ENCODE measurements around the gene DAB2IP.
"Not testable (repeated sequence)": the region's sequence is repeated elsewhere in the genome, so short reads cannot be mapped to it uniquely, and the experiment has no call there.

Gene DAB2IP

GRCh38 chr9:121613009-121613752, 38.3 kb upstream of the DAB2IP start:
- H3K27me3 ChIP-seq (ENCODE audit: control insufficient read depth, insufficient read depth, low read length), result no peaks in the 10 kb centered on the region
- no peak overlapping the region for H3K27ac ChIP-seq (ENCODE audit: low read length)
- H3K9me3 ChIP-seq (ENCODE audit: control insufficient read depth, insufficient read depth, low read length), result no peaks in the 10 kb centered on the region
- H3K36me3 ChIP-seq (ENCODE audit: control insufficient read depth, insufficient read depth, low read length), result no peaks in the 10 kb centered on the region
- H3K4me1 ChIP-seq (ENCODE audit: control insufficient read depth, insufficient read depth, low read length), result peaks cover 4% of the 10 kb centered on the region; the same call in 1 of the 2 replicates
- DNase-seq (ENCODE audit: low read depth, low spot score), result no peak
- no peak overlapping the region for H3K4me3 ChIP-seq (ENCODE audit: low read length)
- WGBS (ENCODE audit: insufficient coverage, insufficient read length), result no CpG with 5 or more reads among the region's 11 CpGs

GRCh38 chr9:121616123-121616755, 35.2 kb upstream of the DAB2IP start:
- H3K27ac ChIP-seq (ENCODE audit: low read length), result no peak overlapping the region
- DNase-seq (ENCODE audit: low read depth, low spot score), result no peak
- no peaks in the 10 kb centered on the region for H3K27me3 ChIP-seq (ENCODE audit: control insufficient read depth, insufficient read depth, low read length)
- H3K4me1 ChIP-seq (ENCODE audit: control insufficient read depth, insufficient read depth, low read length), result peaks cover 1% of the 10 kb centered on the region; the same call in 1 of the 2 replicates
- H3K4me3 ChIP-seq (ENCODE audit: low read length), result no peak overlapping the region
- no peaks in the 10 kb centered on the region for H3K36me3 ChIP-seq (ENCODE audit: control insufficient read depth, insufficient read depth, low read length)
- H3K9me3 ChIP-seq (ENCODE audit: control insufficient read depth, insufficient read depth, low read length), result no peaks in the 10 kb centered on the region
- no CpG with 5 or more reads among the region's 14 CpGs for WGBS (ENCODE audit: insufficient coverage, insufficient read length)

GRCh38 chr9:121618504-121618903, 32.9 kb upstream of the DAB2IP start:
- WGBS (ENCODE audit: insufficient coverage, insufficient read length), result no CpG with 5 or more reads among the region's 9 CpGs
- no peaks in the 10 kb centered on the region for H3K27me3 ChIP-seq (ENCODE audit: control insufficient read depth, insufficient read depth, low read length)
- H3K4me3 ChIP-seq (ENCODE audit: low read length), result no peak overlapping the region
- no peak for DNase-seq (ENCODE audit: low read depth, low spot score)
- no peak overlapping the region for H3K27ac ChIP-seq (ENCODE audit: low read length)
- H3K4me1 ChIP-seq (ENCODE audit: control insufficient read depth, insufficient read depth, low read length), result no peaks in the 10 kb centered on the region
- no peaks in the 10 kb centered on the region for H3K36me3 ChIP-seq (ENCODE audit: control insufficient read depth, insufficient read depth, low read length)
- H3K9me3 ChIP-seq (ENCODE audit: control insufficient read depth, insufficient read depth, low read length), result no peaks in the 10 kb centered on the region

GRCh38 chr9:121618910-121619309, 32.5 kb upstream of the DAB2IP start:
- not testable (repeated sequence) for H3K27me3 ChIP-seq (ENCODE audit: control insufficient read depth, insufficient read depth, low read length); H3K9me3 ChIP-seq (ENCODE audit: control insufficient read depth, insufficient read depth, low read length)
- WGBS (ENCODE audit: insufficient coverage, insufficient read length), result no CpG with 5 or more reads among the region's 7 CpGs

GRCh38 chr9:121619545-121620324, 31.7 kb upstream of the DAB2IP start:
- H3K27me3 ChIP-seq (ENCODE audit: control insufficient read depth, insufficient read depth, low read length), result no peaks in the 10 kb centered on the region
- H3K27ac ChIP-seq (ENCODE audit: low read length), result no peak overlapping the region
- DNase-seq (ENCODE audit: low read depth, low spot score), result no peak
- H3K36me3 ChIP-seq (ENCODE audit: control insufficient read depth, insufficient read depth, low read length), result no peaks in the 10 kb centered on the region
- no CpG with 5 or more reads among the region's 11 CpGs for WGBS (ENCODE audit: insufficient coverage, insufficient read length)
- H3K4me1 ChIP-seq (ENCODE audit: control insufficient read depth, insufficient read depth, low read length), result no peaks in the 10 kb centered on the region
- H3K9me3 ChIP-seq (ENCODE audit: control insufficient read depth, insufficient read depth, low read length), result no peaks in the 10 kb centered on the region
- H3K4me3 ChIP-seq (ENCODE audit: low read length), result no peak overlapping the region

More at GRCh38 chr9:121618910-121619309, 32.5 kb upstream of the DAB2IP start:
- not testable (repeated sequence) for H3K4me1 ChIP-seq (ENCODE audit: control insufficient read depth, insufficient read depth, low read length); H3K4me3 ChIP-seq (ENCODE audit: low read length); H3K27ac ChIP-seq (ENCODE audit: low read length); H3K36me3 ChIP-seq (ENCODE audit: control insufficient read depth, insufficient read depth, low read length); DNase-seq (ENCODE audit: low read depth, low spot score)

GRCh38 chr9:121620325-121620673, 31.1 kb upstream of the DAB2IP start:
- Histone ChIP-seq H3K4me3 (ENCODE audit: low read length) (no peak overlapping the region), H3K27me3 (ENCODE audit: control insufficient read depth, insufficient read depth, low read length) (no peaks in the 10 kb centered on the region), H3K27ac (ENCODE audit: low read length) (no peak overlapping the region), H3K9me3 (ENCODE audit: control insufficient read depth, insufficient read depth, low read length) (no peaks in the 10 kb centered on the region), H3K4me1 (ENCODE audit: control insufficient read depth, insufficient read depth, low read length) (no peaks in the 10 kb centered on the region), H3K36me3 (ENCODE audit: control insufficient read depth, insufficient read depth, low read length) (no peaks in the 10 kb centered on the region)
- DNase-seq (ENCODE audit: low read depth, low spot score), result no peak
- no CpG with 5 or more reads among the region's 3 CpGs for WGBS (ENCODE audit: insufficient coverage, insufficient read length)

- Histone ChIP-seq H3K36me3 (ENCODE audit: control insufficient read depth, insufficient read depth, low read length) (no peaks in the 10 kb centered on the region), H3K4me3 (ENCODE audit: low read length) (no peak overlapping the region), H3K27me3 (ENCODE audit: control insufficient read depth, insufficient read depth, low read length) (no peaks in the 10 kb centered on the region), H3K9me3 (ENCODE audit: control insufficient read depth, insufficient read depth, low read length) (no peaks in the 10 kb centered on the region), H3K27ac (ENCODE audit: low read length) (no peak overlapping the region), H3K4me1 (ENCODE audit: control insufficient read depth, insufficient read depth, low read length) (no peaks in the 10 kb centered on the region)
- no CpG with 5 or more reads among the region's 3 CpGs for WGBS (ENCODE audit: insufficient coverage, insufficient read length)
- peak; percentile 33 for DNase-seq (ENCODE audit: low read depth, low spot score)
These were observed 30.5 kb upstream of the DAB2IP start for GRCh38 chr9:121620777-121621449.

GRCh38 chr9:121622387-121623203, 28.8 kb upstream of the DAB2IP start:
- Histone ChIP-seq H3K4me1 (ENCODE audit: control insufficient read depth, insufficient read depth, low read length) (no peaks in the 10 kb centered on the region), H3K27ac (ENCODE audit: low read length) (no peak overlapping the region), H3K4me3 (ENCODE audit: low read length) (no peak overlapping the region), H3K9me3 (ENCODE audit: control insufficient read depth, insufficient read depth, low read length) (no peaks in the 10 kb centered on the region), H3K27me3 (ENCODE audit: control insufficient read depth, insufficient read depth, low read length) (no peaks in the 10 kb centered on the region), H3K36me3 (ENCODE audit: control insufficient read depth, insufficient read depth, low read length) (no peaks in the 10 kb centered on the region)
- DNase-seq (ENCODE audit: low read depth, low spot score), result no peak
- WGBS (ENCODE audit: insufficient coverage, insufficient read length), result no CpG with 5 or more reads among the region's 14 CpGs

GRCh38 chr9:121623430-121623829, 28.0 kb upstream of the DAB2IP start:
- H3K27me3 ChIP-seq (ENCODE audit: control insufficient read depth, insufficient read depth, low read length); H3K4me3 ChIP-seq (ENCODE audit: low read length); H3K9me3 ChIP-seq (ENCODE audit: control insufficient read depth, insufficient read depth, low read length); DNase-seq (ENCODE audit: low read depth, low spot score); H3K27ac ChIP-seq (ENCODE audit: low read length); H3K36me3 ChIP-seq (ENCODE audit: control insufficient read depth, insufficient read depth, low read length); H3K4me1 ChIP-seq (ENCODE audit: control insufficient read depth, insufficient read depth, low read length): not testable (repeated sequence)
- no CpG with 5 or more reads among the region's 2 CpGs for WGBS (ENCODE audit: insufficient coverage, insufficient read length)
